Measurements from ENCODE around the gene GREM1.

The GREM1 gene

DNA sequence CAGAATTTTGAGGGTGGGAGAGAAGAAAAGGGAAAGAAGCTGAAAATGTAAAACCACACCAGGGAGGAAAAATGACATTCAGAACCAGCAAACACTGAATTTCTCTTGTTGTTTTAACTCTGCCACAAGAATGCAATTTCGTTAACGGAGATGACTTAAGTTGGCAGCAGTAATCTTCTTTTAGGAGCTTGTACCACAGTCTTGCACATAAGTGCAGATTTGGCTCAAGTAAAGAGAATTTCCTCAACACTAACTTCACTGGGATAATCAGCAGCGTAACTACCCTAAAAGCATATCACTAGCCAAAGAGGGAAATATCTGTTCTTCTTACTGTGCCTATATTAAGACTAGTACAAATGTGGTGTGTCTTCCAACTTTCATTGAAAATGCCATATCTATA, 15.5 kb downstream of the GREM1 start:
- DNase-seq = no peak

DNA sequence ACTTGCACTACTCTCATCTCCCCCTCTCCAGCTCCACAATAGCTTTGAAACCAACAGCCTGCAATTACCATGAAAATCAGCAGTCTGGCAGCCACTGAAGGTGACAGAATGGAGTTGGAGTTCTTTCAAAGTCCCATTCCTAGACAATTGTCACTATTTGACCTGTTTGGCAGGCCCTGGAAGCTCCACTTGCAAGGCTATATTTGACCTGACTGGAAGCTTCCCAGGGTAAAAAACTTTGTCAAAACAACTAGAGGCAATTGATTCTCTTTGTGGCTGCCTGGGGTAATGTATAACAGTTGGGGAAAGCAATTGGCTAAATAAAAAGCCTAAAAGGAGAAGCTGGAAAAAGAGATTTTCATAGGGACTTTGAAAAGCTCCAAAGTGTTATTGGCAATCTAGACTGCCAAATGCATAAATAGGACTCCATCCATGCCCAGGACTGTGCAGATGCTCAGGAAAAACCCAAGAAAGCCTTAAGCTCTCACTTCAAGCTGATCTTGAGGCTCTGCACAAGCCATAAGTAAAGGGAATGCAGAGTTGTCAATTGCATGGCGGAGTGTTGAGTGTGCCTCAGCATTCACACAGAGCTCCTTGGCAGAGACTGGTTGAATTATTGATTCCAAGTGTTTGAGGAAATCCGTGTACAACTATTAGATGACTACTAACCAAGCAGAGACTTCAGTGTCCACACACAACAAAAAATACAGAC, 18.3 kb downstream of the GREM1 start:
- no peak for DNase-seq

DNA sequence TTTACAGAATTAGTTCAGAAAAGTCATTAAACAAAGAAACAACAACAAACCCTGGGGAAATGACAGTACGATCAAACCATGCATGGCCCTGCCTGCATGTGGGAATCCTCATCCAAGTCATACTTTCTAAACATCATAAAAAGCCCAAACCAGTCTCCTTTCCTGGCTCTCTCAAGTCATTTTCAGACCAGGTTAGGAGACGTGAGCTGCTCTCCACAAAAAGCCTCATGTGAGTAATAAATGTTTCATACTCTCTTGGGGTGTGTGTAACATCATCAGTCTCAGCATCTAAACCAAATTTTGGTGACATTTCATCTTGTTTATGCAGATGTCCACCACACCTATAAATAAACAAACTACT, 18.9 kb downstream of the GREM1 start:
- no peak for DNase-seq

DNA sequence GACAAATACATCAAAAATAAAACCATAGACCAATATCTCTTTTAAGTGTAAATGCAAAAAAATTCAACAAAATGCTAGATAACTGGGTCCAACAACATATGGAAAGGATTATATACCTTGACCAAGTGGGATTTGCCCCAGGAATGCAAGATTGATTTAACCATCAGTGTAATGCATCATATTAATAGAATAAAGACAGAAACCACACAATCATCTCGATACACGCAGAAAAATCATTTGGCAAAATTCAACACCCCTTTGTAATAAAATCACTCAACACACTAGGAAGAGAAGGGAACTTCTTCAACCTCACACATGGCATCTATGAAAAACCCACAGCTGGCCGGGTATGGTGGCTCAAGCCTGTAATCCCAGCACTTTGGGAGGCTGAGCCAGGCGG, 19.5 kb downstream of the GREM1 start:
- no peak for DNase-seq

DNA sequence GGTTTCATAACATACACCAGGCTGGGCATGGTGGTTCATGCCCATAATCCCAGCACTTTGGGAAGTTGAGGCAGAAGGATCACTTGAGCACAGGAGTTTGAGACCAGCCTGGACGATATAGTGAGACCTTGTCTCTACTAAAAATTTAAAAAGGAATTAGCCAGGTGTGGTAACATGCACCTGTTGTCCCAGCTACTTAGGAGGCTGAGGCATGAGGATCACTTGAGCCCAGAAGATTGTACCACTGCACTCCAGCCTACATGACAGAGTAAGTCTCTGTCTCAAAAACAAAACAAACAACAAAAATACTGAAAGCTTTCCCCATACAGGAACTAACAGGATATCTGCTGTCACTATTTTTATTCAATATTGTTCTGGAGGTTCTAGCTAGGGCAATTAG, 20.9 kb downstream of the GREM1 start:
- no peak for DNase-seq

DNA sequence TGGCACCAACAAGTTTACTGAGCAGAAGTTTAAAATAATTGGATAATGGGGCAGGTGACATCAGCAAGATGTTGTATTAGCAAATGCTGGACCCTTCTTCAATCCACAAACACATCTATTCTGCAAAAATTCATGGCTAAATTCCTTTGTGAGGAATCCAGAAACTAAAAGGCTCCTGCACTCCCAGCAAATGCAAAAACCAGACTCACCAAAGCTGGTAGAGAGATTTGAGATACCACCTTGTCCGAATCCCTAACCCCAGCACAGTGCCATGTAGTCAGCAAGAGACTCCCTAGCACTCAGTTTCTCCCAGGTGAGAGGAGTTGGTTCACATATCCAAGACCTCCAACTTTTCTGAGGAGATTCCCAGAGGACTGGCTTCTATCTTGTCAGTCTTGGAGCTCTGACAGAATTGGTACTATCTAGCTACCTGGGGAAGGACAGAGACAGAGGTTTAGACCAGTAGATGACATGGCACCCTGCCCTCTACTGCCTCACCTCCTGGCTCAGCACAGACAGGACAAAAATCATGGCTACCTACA, 21.8 kb downstream of the GREM1 start:
- no peak for DNase-seq

DNA sequence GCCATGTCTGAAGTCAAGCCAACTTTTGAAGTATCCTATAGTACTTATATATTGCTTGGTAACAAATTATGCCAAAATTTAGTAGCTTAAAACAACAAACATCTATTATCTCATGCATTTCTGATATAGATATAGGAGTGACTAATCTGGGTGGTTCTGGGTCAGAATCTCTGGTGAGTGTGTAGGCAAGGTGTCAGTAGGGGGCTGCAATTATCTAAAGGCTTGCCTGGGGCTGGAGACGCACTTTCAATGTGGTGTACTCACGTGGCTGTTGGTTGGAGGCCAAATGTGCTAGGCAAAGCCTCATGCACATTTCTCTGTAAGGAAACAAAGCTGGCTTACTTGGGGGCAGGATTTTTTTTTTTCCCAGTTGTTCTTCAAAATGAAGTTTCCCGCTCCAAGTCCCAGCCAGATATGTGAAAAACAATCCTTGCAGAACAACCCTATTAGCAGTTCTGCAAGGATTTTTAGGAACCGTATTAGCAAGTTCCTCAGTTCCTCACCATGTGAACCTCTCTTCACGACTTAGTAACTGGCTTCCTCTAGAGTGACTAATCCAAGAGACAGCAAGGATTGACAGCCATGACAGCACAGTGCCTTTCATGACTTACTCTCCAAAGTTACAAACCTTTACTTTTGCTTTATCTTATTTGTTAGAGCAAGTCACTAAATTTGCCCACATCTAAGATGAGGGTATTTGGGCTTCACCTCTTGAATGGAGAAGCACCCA, 25.8 kb downstream of the GREM1 start:
- DNase-seq = no peak

DNA sequence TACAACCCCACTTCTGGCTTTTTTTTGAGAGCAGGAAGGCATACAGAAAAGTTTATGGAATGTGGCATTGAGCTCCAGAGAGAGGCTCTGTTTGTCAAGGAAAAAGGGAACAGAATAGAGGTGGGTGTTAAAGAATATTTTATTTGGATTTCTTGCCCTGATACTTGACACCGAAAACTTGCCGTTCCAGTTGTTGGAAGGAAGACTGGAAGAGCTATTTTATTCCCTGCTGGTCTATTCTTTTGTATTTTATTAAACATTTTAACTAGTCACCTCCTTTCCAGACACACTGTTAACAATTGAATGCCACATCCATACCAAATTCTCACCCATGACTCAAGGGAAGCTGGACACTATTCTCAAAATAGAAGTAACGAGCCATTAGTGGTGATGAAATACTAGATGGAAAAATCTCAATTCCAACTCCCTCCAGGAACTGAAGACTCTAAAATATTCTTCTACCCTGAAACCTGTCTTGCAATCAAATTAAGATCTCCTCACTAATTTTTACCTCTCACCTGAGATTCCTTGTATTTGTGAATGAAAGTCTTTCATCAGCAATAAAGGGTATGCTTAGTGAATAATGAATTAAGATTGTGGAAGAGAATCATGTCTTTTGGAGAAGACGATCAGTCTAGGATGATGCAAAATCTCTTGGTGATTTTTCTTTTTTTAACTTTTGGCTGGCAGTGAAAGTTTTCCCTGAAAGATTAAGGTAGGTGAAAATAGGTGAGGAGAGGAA, 28.5 kb downstream of the GREM1 start:
- no peak for DNase-seq

DNA sequence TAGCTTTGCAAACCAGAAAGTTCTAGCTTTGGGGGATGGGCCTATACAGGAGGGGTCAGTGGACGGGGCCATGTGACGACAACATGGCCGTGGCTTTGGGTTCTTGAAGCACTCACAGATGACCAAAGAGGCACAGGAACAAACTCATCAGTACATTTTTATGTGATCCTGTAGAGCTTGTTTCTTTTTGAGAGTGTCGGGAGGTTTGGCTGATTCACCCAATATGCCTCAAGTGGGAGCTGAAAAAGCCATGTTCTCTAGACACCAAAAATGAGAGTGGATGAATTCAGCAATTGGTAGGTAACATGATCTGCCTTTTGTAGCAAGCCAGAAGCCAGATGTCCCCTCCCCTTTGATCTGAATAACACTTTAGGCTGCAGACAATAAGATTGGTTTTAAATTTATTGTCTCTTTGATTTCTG, 30.1 kb downstream of the GREM1 start:
- DNase-seq = peak; percentile 13

DNA sequence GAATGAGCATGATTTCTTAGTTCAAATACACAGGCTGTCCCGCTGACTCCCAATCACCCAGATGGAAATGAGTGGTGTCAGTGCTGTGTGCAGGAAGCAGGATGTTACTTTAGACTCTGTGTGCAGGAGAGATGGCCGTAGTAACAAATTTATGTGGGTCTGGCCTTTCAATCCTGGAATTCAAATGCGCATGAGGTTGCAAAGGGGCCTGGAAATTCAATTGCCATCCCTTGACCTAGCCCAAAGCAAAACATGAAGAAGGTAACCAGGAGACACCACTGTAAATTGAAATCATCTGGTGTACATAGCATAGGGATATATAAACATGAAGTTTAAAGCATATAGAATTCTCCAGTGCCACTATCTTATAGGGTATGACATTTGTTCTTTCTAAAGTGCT, 33.2 kb downstream of the GREM1 start:
- no peak for DNase-seq

DNA sequence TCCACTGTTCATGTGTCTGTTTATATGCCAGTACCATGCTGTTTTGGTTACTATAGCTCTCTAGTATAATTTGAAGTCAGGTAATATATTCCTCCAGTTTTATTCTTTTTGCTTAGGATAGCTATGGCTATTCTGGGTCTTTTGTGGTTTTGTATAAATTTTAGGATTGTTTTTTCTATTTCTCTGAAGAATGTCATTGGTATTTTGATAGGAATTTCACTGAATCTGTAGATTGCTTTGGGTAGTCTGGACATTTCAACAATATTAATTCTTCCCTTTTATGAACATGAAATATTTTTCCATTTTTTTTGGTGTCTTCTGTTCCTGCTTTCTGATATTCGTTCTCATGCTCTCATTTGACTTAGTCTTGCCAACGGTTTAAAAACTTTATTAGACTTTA, 39.6 kb downstream of the GREM1 start:
- no peak for DNase-seq

DNA sequence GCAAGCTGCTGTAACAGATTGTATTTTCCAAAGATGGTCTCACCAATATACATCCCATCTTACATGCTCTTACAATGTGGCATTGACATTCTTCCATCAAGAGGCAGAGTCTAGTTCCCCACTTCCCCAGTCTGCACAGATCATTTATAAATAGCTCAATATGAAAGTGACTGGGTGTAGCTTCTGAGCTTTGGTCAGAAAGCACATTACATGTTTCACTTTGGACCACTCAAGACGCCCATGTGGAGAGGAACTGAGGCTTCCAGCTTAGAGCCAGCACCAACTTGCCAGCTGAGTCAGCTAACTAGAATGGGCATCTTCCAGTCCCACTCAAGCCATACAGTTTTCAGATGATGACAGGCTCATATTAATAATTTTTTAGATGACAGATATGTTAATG, 45.5 kb downstream of the GREM1 start:
- DNase-seq = no peak

DNA sequence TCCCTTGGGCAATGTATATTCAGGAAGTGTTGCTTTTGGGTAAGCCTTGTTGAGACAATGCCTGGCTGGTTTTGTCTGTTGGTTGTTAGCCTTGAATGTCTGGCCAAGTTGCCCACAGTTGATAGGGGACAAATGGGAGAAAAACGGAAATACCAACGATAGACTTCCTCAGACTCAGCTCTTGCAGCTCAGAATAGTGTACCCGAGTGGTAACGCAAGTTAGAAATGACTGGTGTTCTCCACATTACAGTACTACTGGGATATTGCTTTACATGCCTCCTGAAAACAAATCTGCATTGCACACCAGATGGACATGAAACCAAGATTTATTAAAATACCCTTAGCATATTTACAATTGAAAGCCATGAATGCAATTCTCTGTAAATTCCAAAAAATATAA, 47.4 kb downstream of the GREM1 start:
- DNase-seq = no peak

DNA sequence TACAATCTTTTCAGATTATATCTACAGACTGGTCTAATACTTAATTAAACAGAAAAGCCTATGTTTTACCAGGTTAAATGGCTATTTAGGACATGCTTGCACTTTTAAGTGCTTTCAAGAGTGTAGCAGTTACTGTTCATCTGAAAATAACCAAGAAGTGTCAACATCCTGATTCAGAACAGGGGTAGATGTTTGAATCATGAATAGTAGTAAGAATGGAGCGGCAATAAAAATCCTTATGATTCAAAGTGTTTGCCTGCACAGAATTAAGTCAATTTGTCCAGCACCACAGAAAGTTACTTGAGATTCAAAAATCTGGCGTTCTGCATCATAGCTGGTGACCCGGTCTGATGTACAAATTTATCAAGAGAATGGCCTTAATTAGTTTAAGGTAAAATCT, 48.3 kb downstream of the GREM1 start:
- DNase-seq = no peak

DNA sequence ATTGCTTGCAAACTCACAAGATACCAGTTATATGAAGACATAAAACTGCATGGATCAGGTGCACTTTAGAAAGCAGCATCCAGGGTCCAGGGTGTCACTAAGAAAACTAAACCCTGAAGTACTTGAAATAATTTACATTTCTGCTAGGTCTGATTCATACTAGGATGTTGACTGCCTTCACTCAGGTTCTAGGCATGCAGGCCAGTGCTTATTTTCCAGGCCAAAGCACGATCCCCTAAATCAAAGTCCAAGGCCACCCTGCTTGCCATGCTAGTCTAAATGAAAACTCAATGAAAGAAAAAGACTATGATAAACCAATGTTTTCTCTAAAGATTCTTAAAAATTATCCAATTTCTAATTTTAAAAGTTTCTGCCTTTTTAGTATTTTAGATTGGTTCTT, 49.4 kb downstream of the GREM1 start:
- DNase-seq = no peak

DNA sequence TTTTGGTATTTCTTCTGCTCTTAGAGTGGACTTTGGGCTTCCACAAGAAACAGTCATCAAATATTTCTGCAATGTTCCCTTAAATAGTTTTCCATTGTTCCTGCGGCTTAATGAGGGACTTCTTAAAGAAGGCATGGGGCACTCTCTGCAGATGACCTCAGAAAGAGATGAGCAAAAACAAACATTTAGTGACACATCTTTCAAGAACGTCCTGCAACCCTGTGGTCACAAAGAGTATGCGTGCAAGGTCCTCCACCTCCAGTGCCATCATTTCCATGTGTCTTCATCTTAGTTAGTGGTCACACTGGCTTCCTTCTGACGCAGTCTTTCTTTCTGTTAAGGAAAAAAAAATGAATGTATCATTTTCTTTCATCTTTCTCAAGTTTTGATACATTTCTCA, 56.2 kb downstream of the GREM1 start:
- DNase-seq = no peak

DNA sequence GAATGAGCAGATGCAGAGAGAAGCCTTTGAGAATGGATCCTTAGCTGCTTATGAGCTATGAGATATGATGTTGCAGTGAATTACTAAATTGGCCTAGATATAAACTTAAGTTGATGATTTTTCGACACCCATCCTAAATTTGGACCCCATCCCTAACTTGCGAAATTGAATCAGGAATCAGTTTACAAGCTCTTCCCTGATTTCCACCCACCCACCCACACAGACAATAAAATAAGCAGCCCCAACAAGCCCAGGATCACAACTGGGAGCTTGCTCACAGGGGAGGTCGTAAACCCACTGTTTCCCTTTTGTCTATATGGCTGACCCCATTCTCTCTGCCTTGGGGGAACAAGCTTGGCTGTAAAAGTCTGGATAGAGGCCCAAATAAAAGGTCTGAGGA, 57.3 kb downstream of the GREM1 start:
- no peak for DNase-seq

DNA sequence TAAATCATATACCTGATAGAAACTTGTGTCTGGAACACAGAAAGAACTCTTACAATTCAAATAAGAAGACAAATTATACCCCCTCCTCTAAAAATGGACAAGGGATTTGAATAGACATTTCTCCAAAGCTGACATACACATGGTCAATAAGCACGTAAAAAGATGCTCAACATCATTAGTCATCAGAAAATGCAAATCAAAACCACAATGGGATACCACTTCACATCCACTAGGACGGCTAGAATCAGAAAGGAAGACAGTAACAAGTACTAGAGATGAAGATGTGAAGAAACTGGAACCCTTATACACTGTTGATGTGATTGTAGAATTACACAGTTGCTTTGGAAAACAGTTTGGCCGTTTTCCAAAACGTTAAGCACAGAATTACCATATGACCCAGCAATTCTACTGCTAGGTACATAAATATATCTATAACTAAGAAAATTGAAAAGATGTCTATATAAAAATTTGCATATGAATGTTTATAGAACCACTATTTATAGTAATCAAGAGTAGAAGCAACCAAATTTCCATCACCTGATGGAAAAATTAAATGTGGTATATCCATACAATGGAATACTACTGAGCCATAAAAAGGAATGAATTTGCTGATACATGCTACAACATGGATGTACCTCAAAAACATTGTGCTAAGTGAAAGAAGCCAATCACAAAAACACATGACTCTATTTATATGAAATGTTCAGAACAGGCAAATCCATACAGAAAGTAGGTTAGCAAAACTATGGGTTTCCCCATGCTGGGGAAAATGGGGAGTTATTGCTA, 60.8 kb downstream of the GREM1 start:
- DNase-seq = no peak

DNA sequence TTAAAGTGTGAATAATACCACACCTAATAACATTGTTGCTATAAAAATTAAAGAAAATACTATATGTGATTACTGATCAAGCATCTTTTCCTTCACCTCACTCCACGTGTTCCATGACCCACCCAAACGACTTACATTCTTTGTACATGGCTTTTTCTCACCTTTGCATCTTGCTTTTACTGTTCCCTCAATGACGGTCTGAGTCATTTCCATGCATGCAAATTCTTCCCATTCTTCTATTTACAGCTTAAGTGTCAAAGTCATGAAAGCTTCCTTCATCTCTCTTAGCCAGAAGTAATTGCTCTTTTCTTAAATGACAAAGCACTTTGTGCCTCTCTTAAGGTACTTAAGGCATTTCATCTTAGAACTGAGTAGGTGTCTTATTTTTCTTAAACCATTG, 64.0 kb downstream of the GREM1 start:
- DNase-seq = no peak

DNA sequence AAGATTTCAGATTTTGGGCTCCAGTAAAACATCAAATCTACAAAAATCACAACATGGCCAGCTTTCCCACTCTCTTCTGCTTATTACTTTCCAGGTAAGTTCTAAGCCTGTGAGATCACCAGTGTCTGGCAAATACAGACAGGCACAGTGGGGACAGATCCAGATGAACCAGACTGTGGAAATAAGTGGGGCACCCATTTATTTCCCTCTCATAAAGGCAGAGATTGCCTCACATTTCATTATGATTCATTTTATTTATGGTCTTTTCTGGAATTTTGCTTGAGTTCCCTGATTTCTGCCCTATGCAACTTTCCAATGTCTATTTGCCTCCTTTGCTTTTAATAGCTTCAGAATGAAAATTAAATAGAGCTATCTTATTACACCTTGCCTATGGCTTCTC, 66.8 kb downstream of the GREM1 start:
- no peak for DNase-seq

DNA sequence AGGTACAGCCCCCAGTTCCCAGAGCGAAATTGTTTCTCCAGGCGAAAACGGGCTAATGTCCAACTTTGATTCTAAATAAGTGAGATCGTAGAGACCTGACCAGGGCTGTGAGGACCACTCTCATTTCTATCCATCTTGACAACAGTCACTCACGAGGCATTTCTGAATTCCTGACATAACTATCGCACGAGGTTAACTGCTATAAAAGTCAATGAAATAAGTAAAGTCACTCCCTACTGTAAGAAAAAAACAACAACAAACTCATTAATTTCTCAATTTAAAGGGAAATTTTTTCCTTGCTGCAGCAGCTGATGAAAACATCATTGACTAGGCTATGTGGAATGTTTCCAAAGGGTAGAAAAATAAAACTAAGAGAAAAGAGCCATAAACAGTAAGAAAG, 69.1 kb downstream of the GREM1 start:
- DNase-seq = no peak

DNA sequence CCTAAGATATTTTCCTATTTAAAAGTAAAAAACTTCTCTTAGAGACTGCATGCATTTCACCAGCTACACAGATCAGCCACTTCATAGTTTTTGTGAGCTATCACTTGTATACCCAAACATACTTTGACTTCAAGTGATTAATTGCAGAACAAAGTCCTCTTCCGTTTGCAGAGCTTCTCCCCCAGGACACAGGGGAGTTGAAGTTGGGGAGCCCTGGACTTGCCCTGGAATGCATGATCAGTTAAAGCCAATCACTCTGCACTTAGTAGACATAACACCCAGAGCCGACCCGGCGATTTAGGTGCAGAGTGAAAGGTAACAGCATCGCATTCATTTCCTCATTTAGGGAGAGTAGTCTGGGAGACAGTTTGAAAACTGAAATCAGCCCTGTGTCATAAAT, 70.1 kb downstream of the GREM1 start:
- DNase-seq = no peak

DNA sequence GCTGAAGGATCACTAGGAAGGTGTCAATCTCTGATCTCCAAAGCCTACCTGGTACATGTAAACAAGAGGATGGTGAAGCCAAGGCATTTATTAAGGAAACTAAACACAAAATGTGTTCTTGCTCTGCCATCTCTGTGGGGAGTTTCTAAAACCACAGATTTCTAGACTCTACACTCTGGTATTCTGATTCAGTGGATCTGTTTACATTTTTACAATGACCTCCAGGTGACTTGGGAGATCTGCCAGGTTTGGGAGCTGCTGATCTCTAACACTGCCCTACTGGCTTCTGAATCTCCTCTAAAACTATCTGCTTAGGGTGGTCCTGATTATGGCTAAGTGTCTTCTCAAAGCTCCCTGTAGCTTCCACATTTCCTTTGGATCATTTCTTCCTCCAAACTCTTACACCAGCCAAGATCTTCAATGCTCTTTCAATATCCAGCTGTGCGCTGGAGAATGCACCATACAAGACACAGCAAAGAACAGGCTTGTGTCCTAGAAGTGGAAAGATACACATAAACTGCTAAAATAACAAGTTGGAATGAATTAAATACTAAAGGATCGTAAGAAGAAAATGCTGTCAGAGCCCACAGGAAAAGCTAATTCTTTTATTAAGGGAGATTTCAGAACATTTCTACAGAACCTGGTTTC, 72.7 kb downstream of the GREM1 start:
- no peak for DNase-seq

All from NCI-H187 treated with DMSO at 0.1 percent for 48 hours (cell line).